HG02885 (cell line): ENCODE data around the gene PIEZO2.

Experiments used
- ATAC-seq: cut with Tn5 transposase; IDR thresholded peaks from one replicate; pipeline ENCODE4 v1.9.1; 2021; ENCODE audit warnings: mild to moderate bottlenecking; ENCODE audit not compliant: unreplicated experiment, poor library complexity

The PIEZO2 gene

DNA sequence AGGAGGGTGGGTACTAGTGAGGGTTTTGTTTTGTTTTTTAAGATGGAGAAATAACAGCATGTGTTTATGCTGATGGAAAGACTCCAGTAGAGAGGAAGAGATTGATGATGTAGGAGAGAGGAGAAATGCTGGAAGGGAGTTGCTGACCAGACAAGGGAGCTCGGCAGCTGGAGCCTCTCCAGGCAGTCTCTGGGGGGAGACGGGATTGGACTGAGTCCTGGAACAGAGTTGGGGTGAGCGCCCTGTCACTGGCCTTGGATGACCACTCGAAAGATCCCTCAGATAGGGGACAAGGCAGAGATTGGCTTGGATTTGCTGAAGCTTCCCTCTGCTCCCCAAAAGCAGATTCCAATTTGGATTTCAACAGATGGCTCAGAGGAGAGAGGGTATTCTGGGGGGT lies 425.9 kb downstream of the PIEZO2 start:
- ATAC-seq = no peak

DNA sequence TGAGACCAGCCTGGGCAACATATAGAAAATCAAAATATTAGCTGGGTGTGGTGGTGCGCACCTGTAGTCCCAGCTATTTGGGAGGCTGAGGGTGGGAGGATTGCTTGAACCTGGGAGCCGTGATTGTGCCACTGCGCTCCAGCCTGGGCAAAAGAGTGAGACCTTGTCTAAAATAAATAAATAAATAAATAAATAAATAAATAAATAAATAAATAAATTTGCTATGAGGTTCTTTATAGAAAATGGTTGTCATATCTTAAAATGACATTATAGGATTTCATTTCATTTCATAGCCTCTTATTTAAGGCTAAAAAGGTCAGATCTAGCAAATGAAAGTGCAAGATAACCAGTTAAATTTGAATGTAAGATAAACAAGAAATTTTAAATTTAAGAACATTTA lies 430.6 kb downstream of the PIEZO2 start:
- no peak for ATAC-seq

DNA sequence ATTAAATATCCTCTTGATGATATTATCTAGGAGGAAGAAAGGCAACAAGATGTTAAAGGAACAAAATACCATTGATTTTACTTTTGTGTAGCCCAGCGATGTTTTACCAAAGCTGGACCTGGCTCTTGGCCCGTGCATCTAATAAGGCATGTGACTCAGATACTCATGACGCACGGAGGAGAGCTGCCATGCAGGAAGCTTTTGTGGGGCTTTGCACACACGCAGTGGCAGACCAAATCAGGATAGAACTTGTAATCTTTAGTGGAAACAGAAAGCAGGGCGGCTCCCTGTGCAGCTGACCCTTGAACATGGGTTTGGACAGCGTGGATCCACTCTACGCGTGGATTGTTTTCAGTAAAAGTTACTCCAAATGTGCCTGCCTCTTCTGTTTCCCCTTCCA lies 433.6 kb downstream of the PIEZO2 start:
- ATAC-seq = no peak

DNA sequence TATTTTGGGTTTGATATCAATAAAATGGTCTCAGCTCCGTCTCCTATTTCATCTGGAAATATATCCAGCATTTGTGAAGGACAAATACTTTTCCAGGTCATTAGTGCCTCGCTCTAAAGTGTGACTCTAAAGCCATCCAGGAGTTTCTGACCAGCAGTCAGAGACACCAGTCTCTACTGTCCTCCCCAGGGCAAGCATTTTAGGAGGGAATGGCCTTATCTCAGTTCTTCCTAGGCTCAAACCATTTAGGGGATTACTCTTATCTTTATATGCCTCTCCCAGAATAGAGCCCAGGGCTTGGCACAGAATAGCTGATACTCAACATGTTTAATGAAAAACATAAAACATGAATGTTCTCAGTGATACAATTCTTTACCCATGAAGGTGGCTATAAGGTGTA lies 436.0 kb downstream of the PIEZO2 start:
- ATAC-seq = no peak

GRCh38 chr18:10707294-10707693 lies 442.1 kb downstream of the PIEZO2 start:
- ATAC-seq = no peak

- no peak for ATAC-seq
Measured at GRCh38 chr18:10705786-10706185, 443.6 kb downstream of the PIEZO2 start.

DNA sequence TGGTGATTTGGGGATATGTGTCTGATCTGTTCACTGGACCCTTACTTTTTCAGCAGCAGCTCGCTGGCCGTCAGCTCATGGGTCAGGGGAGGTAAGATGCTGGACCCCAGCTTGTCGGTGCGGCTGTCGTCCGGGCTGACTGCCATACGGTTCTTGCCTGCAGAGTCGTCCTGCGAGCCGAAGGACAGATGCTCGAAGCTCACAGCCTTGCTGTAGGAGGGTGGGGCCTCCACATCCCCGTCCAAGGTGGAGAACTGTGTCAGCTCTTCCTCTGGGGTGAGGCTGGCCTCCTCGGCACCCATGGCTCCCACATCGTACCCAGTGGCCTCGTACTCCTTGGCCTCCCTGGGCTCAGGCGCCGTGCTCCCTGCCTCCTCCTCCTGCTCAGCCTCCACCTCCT lies 444.1 kb downstream of the PIEZO2 start:
- ATAC-seq = no peak

DNA sequence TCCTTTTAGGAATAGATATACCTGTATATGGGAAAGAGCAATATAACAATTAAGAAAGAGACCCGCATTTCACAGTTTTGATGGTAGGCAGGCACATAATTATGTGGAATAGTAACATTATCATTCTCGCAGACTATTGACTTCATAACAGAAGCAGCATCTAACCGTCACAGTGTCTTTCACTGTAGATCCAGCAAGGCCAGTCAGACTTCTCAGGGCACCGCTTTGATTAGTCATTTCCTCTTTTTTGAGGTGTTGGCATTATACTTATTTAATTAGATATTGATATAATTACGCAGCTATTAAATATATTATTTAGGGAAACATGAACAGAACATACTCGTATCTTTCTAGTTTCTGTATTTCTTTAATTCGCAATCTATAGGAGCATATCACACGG lies 447.2 kb downstream of the PIEZO2 start:
- ATAC-seq = no peak

- no peak for ATAC-seq
Measured at GRCh38 chr18:10690366-10690765, 459.0 kb downstream of the PIEZO2 start.

DNA sequence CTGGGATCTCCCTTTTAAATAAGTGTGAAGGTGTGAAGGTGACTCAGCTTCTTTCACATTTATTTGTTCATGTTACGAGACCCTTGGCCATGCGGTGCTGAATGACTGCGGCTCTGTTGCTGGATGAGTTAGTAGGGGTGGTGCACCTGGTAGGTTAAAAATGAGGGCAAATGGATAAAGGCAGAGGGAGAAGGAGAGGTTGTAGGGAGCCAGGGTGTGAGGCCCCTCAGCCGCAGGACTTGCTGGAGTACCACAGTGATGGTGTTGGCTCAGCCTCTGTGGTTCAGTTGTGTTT lies 459.4 kb downstream of the PIEZO2 start:
- no peak for ATAC-seq

- ATAC-seq = no peak
Measured at GRCh38 chr18:10689236-10690034, 459.9 kb downstream of the PIEZO2 start.

GRCh38 chr18:10688766-10689165 lies 460.6 kb downstream of the PIEZO2 start:
- ATAC-seq = no peak

GRCh38 chr18:10687161-10687925 lies 462.0 kb downstream of the PIEZO2 start:
- no peak for ATAC-seq

GRCh38 chr18:10686308-10686707 lies 463.1 kb downstream of the PIEZO2 start:
- no peak for ATAC-seq

- ATAC-seq = no peak
Measured at GRCh38 chr18:10685484-10685883, 463.9 kb downstream of the PIEZO2 start.

DNA sequence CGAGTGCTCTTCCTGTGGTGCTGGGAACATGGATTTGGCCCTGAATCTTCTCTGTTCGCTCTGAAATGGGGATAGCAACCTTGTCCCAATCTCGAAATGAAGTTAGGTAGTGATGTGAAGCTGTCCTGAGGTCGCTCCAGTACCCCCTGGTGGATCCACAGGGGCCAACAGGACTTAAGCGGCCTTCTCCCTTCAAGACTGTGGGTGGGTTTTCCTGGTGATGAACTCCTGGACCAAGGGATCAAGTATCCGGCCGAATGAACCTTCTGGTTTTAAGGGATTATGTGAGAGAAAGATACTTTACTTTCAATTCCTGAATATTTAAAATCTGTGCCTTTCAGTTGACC lies 467.0 kb downstream of the PIEZO2 start:
- ATAC-seq = no peak

- ATAC-seq = no peak
Measured at GRCh38 chr18:10681581-10682367, 467.6 kb downstream of the PIEZO2 start.

- ATAC-seq = no peak
Measured at GRCh38 chr18:10680271-10680596, 469.1 kb downstream of the PIEZO2 start.

- no peak for ATAC-seq
Measured at GRCh38 chr18:10679557-10680270, 469.7 kb downstream of the PIEZO2 start.

GRCh38 chr18:10671441-10671840 lies 477.9 kb downstream of the PIEZO2 start:
- ATAC-seq = no peak

DNA sequence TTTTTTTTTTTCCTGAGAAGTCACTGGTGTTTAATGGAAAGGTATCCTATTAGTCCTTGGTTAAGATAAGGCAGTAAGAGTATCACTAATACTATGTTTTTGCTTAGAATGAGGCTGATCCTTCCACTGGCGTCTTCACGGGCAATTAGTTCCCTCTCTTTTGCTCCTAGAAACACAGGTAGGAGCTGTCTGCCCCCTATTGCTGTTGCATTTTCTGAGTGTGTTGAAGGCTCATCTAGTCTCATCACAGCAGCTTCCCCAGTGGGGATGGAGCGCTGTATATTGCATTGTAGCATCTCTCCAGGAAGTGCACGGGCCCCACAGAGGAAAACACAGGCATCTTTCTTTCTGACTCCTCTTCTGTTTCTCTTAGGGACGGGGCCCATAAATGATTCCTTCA lies 478.5 kb downstream of the PIEZO2 start:
- no peak for ATAC-seq
